LoVo (cell line): ENCODE measurements around the gene ATF7.
A peak's percentile ranks its signal among the peaks of the same experiment; 100 is the strongest.
"Not testable (repeated sequence)": the region's sequence is repeated elsewhere in the genome, so short reads cannot be mapped to it uniquely, and the experiment has no call there.

Experiments
- DNase-seq: peaks from one replicate; pipeline ENCODE4 v3.0.0-alpha.2; 2016; ENCODE audit warnings: low spot score

ATF7 gene

GRCh38 chr12:53564941-53565340 lies 61.2 kb downstream of the ATF7 start:
- DNase-seq: no peak

- DNase-seq: no peak
These were observed 61.9 kb downstream of the ATF7 start for GRCh38 chr12:53564278-53564677.

DNA sequence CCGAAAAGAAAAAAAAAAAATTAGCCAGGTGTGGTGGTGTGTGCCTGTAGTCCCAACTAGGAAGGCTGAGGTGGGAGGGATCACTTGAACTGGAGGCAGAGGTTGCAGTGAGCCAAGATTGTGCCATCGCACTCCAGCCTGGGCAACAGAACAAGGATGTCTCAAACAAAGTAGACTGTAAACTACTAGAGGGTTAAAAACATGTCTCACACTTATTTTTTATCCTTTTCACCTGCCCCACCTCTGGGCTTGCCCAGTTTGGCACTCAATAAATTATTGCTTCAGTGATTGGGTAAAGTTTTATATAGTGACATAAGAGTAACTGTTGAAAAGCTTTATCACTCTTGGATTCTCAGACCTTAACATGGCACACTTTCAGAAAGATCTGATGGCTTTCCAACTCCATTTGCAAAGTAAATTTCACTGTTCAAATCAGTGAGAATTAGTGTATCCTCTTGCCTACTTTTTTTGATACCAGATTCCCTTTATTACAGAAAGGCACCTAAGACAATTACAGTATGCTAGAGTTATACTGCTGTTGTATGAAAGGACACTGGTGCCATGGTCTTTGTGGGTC lies 62.6 kb downstream of the ATF7 start:
- DNase-seq: no peak

DNA sequence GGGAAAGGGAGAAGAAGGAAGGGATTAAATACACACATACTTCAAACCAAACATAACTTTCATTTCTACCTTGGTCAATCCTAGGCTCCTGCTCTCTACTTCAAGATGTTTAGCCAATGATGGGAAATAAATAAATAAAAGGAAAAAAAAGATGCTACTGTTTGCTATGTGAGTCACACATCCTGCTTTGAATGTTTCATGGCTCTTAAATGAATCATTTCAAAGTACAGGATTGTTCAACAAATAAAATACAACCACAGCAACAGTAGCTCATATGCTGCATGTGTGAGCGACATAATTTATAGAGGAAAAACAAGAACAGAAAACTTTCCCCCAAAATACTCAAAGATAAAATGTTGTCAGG lies 64.6 kb downstream of the ATF7 start:
- DNase-seq: peak; percentile 93

GRCh38 chr12:53560912-53561589 lies 65.1 kb downstream of the ATF7 start:
- DNase-seq: no peak

DNA sequence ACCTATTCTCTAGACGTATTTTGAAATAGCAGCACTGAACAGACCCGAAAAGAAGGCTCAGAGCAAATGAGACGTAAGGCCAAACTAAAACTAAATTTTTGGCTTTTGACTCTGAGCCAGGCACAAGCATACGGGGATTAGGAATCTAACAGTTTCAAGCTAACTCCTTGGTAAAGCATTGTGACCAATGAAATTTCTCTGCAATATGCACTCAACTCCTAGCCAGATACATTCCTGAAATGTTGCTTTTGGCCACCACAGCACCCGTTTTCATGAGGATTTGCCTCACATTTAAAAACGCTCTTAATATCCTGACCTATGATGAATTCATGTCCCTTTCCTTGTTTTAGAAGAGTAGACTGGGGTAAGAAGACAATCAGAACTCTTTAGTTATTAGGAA lies 65.8 kb downstream of the ATF7 start:
- no peak for DNase-seq

DNA sequence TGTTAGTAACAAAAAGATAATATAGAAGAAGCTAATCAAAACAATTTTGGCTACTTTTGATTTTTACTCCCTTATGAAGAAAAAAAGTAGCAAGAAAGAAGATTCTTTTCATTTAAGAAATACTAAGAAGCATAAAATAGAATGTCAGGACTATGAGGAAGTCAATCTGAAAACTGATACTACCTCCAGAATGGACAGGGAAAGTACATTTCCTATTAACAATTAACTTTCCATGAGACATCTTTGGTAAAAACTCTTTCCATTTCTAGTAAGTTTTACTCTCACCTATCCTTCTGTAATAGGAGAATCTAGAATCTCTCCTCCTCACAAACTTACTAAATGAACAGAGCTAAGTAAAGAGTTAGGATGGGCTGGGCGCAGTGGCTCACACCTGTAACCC lies 67.6 kb downstream of the ATF7 start:
- DNase-seq: no peak

DNA sequence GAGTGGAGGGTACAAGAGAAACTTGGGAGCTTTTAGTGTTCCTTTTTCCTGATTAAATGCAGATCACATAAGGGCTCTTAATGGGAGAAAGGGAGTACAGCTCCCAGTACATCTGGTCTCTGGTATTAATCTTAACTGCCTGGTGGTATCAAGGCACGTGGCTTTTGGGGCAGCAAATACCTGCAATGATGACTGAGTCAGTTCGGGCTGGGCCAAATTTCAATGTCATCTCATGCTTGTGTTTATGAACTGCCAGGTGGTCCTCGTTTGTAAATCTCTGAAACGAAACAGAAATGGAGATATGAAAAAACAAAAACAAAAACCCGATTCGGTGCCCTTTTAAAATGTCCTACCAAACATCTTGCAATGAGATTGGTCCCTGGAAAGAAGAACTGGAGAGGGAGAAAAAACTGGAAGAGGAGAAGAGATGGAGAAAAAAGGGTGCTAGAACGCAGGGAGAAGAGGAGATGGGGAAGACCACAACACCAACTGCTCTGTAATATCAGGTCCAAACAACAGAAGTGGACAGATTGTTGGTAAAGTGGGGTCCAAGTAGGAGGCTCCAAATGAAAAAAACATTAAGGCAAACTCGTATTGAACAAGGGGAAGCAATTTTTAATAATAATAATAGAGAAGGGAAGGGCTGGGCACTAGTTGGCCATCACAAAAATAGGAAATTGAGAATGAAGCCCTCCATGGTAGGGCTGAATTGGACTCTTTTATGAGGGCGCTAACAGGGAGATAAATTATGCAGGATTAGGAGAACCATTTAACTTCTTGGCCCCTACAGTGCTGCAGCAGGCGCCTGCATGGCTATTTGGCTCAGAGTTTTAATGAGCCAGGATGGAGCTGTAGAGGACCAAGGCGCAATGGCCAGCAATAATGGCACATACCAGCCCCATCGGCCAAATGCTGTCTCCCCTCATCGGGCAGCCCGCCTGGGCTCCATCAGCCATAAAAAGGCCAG lies 73.5 kb downstream of the ATF7 start:
- no peak for DNase-seq

GRCh38 chr12:53551889-53552291 lies 74.3 kb downstream of the ATF7 start:
- DNase-seq: no peak

- DNase-seq: no peak
These were observed 75.6 kb downstream of the ATF7 start for GRCh38 chr12:53550595-53550994.

DNA sequence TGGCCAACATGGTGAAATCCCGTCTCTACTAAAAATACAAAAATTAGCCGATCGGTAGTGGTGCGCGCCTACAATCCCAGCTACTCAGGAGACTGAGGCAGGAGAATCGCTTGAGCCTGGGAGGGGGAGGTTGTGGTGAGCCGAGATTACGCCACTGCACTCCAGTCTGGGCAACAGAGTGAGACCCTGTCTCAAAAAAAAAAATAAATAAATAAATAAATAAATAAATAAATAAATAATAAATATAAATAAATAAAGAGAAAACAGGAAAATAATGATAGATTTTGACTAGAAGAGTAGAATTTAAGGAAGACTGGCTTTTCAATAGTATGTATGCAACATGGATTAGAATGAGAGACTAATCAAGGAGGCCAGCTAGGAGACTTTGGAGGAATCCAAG lies 76.1 kb downstream of the ATF7 start:
- DNase-seq: not testable (repeated sequence)

DNA sequence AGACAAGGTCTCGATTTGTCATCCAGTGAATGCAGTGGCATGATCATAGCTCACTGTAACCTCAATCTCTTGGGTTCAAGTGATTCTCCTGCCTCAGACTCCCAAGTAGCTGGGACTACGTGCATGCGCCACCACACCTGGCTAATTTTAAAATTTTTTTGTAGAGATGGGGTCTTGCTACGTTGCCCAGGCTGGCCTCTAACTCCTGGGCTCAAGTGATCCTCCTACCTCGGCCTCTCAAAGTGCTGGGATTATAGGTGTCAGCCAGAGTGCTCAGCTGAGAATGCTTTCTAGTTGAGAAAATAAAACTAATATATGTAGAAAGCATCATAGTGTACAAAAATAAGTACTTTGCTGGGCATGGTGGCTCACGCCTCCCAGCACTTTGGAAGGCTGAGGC lies 77.8 kb downstream of the ATF7 start:
- DNase-seq: not testable (repeated sequence)

DNA sequence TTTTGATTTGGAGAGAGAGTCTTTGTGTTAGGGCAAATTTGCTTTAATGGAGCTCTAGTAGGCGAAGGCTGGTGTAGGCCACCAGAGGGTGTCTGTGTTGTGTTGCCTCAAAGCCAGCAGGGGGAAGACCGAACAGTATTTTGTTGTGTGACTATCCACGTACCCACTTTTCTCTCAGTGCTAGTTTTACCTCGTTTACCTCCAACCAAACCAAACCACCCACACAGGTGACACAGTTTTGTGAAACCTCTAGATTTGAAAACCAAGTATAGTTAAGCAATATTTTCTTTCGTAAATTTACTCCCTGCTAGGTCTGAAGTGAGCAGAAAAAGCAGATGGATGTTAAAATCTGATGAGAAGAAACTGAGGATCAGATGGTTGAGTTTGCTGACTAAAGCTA lies 82.6 kb downstream of the ATF7 start:
- DNase-seq: peak; percentile 53

GRCh38 chr12:53539526-53539925 lies 86.7 kb downstream of the ATF7 start:
- no peak for DNase-seq

DNA sequence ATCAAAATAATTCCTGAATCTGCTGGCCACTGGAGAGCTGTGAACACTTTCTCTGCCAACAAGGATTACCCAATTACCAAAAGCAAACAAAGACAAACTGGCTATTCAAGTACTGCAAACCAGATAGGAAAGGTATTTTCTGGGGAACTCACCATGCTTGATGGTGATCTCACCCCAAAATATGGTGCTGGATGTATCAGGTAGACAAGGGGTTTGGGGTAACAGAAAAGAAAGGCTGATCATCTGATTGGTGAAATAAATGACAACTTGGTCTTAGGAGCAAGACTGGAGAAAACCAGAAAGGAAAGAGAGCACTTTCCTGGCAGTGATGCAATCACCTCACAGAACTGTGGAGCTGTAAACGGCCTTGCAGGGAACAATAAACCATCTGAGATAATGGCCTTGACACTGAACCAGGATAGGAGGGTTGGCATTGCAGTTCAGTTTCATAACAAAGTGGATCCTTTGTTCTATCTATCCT lies 87.9 kb downstream of the ATF7 start:
- peak; percentile 27 for DNase-seq

DNA sequence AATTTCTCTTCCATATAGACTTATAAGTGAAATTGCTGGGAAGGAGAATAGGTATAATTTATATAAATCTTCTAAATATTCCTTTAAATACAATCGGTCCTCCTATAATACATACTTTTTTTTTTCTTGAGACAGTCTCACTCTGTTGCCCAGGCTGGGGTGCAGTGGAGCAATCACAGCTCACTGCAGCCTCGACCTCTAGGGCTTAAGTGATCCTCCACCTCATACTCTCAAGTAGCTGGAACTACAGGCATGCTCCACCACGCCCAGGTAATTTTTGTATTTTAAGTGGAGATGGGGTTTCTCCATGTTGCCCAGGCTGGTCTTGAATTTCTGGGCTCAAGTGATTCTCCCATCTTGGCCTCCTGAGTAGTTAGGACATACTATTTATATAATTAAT lies 89.2 kb downstream of the ATF7 start:
- no peak for DNase-seq

GRCh38 chr12:53533471-53533870 lies 92.7 kb downstream of the ATF7 start:
- no peak for DNase-seq

- DNase-seq: no peak
These were observed 93.4 kb downstream of the ATF7 start for GRCh38 chr12:53532524-53533445.

- no peak for DNase-seq
These were observed 94.2 kb downstream of the ATF7 start for GRCh38 chr12:53532021-53532420.

- DNase-seq: no peak
These were observed 95.3 kb downstream of the ATF7 start for GRCh38 chr12:53530920-53531319.

DNA sequence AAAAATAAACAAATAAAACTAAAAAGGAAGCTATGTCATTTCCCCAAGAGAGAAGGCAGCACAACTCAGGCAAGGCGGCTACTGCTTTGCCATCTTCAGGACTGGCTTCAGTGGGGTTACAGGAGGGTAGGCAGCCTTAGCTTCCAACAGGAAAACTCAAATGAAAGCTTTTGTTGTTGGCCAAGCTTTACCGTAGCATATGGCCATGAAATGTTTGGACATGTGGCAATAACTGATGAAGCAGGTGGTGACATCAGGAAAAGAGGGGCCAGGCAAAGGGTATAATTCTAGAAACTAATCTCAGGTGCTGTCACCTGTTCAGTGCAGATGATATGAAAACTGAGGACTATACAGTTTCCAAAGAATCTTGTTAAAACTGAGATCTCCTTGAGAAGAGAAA lies 96.1 kb downstream of the ATF7 start:
- DNase-seq: no peak

DNA sequence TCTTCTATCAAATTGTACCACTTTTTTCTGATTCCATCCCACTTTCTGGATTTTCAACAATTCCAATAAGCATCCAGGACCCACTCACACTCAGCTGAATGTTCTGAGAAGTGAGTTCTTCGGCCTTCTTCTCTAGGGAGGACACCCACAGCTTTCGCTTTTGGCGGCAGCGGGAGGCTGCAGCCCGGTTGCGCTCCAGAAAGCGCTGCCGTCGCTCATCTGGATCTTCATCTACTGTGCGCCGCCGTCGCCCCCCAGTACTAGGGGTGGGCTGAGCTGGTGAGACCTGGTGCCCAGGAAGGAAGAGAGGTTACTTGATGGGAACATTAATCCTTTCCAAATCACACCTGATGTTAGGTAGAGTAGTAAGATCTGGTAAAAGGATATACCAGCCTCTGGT lies 101.7 kb downstream of the ATF7 start:
- no peak for DNase-seq
